COLO668 (cell line): ENCODE data around the gene BBIP1.
A peak's percentile ranks its signal among the peaks of the same experiment; 100 is the strongest.

Experiments
- DNase-seq: peaks from one replicate; lab custom pipeline; 2025; ENCODE audit not compliant: unreplicated experiment; lab: John Stamatoyannopoulos, UW

Gene BBIP1

DNA sequence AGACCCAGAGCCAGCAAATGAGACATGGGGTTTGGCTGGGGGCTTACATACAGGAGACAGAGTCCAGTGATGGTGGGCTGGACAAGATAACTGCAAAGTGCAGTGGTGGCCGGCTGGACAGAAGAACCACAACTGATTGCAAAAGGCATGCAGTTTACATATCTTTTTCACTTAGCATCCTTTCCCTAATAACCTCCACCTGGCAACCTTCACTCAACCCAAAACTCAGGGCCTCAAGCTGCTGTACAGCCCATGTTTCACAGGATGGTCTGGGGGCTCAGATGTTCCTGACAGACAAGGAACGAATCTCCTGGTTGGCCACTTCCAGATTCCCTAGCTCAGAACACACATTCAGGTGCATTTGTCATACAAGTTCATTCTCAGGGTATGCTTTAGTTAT lies 55.0 kb downstream of the BBIP1 start:
- DNase-seq: no peak

GRCh38 chr10:110863361-110863760 lies 55.6 kb downstream of the BBIP1 start:
- no peak for DNase-seq

- DNase-seq: no peak
Measured at GRCh38 chr10:110862961-110863360, 56.0 kb downstream of the BBIP1 start.

- no peak for DNase-seq
Measured at GRCh38 chr10:110861930-110862649, 56.9 kb downstream of the BBIP1 start.

- DNase-seq: no peak
Measured at GRCh38 chr10:110861476-110861875, 57.5 kb downstream of the BBIP1 start.

DNA sequence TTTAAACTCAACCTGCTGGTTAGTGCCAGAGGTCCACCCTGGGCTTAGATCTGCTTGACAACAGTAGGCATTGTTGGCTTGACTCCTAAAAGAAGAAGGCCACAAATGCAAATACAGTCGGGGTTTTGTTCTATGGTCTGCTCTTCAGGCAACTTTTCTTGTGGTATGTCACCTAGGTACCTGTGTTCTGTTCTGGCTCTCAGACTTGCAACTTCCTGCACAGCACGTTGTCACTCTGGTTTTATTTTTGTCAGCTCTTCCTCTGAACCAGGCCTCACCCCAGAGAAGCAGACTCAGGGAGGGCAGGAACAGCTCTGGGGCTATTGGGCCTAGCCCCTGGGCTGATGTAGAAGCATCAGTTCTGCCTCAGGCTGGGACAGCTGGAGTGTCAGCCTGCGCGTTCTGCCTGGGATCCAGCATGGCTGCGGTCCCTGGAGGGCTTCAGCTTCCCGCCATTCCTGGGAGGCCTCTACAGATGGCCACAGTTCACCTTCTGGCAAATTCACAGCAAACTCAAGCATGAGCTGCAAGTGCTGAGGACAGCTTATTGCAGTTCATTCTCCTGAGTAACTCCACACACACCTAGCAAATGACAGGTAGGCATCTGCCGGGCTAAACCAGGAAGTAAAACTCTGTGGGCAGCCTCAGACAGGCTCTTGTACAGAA lies 58.3 kb downstream of the BBIP1 start:
- DNase-seq: no peak

- DNase-seq: no peak
Measured at GRCh38 chr10:110859973-110860376, 59.0 kb downstream of the BBIP1 start.

DNA sequence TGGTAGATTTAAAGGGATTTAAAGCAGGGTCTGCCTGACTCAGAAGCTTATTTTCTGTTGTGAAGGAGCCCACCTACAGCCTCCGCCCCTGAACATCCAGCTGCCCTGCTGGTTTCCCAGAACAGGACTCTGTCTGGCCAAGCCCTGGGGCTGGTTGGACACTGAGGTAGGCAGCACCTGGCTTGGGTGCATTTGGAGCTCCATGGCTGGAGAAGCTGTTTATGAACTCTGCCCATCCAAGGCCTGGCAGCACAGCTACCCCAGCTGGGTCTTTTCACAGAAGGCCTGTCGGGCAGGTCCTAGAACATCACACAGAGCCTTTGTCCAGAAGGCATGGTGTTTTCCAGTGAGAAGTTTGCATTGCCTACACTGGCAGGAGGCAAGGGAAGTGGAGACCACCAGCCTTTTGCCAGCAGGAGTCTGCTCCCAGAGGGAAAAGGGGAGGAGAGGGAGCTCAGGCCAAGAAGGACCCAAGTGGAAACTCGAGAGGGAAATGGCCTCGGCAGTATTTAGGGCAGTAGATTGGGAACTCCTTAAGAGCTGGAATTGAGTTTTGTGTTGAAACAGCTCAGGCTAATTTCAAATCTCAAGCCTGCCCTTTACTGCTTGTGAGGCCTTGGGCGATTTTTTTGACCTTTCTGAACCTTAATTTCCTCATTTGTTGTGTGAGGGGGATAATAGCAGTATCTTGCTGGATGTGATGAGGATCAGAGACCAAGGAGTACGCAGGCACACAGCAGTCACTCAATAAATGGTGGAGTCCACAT lies 59.6 kb downstream of the BBIP1 start:
- DNase-seq: no peak

DNA sequence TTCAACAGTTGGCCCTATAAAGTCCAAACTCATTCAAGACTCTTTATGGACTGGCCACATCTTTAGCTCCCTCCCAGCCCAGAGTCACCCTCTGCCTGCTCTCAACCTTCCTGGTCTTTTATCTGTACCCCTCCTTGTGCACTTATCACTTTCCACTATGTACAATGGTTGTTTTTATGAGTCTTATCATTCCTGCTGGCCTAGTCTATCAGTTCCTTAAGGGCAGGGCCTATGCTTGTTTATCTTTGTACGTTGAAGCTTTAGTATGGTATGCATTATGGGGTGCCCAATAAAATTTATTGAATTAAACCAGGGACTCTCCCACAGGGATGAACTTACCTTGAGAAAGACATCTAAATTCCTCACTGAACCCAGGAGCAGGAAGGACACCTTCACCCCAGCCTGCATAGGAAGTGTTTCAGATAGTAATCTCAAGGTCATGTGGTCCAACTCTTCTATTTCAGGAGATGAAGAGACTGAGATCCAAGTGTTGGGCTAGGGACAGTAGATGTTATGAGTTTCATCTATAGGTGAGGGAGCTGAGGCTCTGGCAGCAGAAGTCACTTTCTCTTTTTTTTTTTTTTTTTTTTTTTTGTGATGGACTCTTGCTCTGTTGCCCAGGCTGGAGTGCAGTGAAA lies 60.6 kb downstream of the BBIP1 start:
- DNase-seq: no peak

DNA sequence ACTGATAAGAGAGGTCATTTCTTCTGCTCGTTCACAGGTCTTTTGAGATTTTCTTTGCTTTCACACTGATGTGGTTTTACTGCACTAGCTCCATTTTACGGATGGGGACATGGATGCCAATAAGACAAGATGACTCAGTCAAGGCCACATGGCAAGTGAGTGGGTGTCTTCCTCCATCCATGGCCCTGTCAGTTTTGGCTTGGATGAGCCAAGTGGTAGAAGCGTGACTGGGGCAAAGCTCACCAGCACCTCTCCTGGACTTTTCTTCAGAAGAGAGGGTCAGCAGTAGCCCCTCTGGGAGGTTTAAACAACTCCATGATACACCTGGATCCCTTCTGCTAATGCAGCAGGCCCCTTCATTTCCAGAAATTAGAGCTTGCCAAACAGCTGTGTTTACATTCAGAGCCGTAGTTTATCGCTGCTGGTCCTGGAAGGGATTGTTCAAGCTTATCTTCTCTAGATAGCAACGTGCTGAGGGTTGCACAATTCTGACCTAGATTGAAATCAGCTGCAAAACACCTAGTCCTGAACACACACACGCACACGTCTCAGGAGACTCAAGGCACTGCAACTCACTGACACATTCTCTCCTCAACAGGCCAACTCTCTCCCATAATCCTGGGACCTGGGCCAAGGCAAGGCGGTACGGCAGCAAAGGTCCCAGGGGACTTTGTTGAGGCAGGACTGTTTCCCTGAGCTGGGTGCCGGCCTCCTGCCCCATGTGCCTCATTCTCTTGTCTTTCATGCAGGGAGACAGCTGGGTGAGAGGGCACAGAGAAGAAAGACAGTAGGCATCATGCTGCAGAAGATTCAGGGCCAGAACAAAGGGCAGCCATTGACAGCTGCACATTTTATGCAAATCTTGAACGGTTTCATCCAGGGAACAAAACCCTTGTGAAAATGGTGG lies 61.5 kb downstream of the BBIP1 start:
- peak; percentile 50 for DNase-seq

- DNase-seq: no peak
Measured at GRCh38 chr10:110853921-110854605, 64.9 kb downstream of the BBIP1 start.

GRCh38 chr10:110852947-110853346 lies 66.0 kb downstream of the BBIP1 start:
- DNase-seq: no peak

DNA sequence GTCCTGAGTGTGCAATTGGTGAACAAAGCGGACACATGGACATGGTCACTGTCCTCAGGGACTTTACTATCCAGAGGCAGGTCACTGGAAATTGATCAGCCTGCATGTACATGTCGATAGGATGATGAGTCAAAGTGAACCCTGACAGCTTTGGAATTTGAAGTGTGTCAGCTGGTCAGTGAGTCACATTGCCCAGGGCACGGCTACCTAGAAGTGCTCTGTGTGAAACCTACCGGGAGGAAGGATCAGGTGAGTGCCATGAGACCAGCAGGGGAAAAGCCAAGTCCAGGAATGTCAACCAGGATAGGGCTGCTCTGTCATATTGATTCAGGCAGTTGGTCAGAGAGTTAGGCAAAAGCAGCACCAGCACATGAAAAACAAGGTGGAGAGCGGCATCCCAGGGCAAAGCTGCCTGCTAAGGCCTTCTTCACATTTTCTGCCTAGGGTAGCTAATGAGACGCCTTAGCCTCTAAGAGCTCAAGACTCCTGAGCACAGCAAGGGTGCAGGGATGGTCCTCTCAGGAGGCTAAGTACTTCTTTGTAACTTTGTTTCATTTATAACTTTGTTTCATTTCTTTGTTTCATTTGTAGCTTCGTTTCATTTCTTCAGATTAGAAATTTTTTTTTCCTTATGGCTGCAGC lies 66.6 kb downstream of the BBIP1 start:
- DNase-seq: peak; percentile 3

GRCh38 chr10:110851020-110851612 lies 67.9 kb downstream of the BBIP1 start:
- DNase-seq: no peak

DNA sequence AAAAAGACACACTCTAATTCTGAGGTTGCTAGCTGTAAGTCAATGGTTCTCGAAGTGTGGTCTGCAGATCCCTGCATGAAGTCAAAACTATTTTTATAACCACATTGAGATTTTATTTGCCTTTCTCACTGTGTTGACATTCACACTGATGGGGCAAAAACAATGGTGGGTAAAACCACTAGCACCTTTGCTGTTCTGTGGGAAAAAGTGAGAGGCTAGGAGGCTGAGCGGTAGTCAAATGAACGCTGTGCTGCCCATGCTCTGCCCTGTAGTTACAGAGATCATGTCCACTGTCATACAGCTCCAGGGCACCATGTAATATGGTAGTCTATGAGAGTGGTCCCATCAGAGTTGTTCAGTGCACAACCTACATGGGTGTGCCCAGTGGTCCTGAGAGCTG lies 68.9 kb downstream of the BBIP1 start:
- DNase-seq: no peak
